Mucosa of descending colon (tissue), 3 donors: ENCODE data around the gene GRAMD1C. TPM values are rescaled to one million over a fixed set of nuclear protein-coding genes. Genes with fewer than 3 reads are reported as not detected.

ENCODE experiments used
- ATAC-seq: fragments of 200-7000 bp; cut with Tn5 transposase; one replicate; pipeline ENCODE4 v1.9.1; 2020; ENCODE audit warnings: mild to moderate bottlenecking, moderate library complexity
- DNase-seq, 3 donors: peaks; one replicate each; pipeline ENCODE4 v3.0.0-alpha.2; 2020
- H3K36me3 ChIP-seq: fragments of 200-600 bp; one replicate; pipeline ENCODE4 v1.8.0; 2021; ENCODE audit warnings: low read depth, mild to moderate bottlenecking
- H3K4me1 ChIP-seq: fragments of 200-600 bp; one replicate; pipeline ENCODE4 v1.8.0; 2021; ENCODE audit warnings: low read depth, mild to moderate bottlenecking
- H3K4me3 ChIP-seq: fragments of 200-600 bp; one replicate; pipeline ENCODE4 v1.8.0; 2021; ENCODE audit warnings: mild to moderate bottlenecking
- H3K9me3 ChIP-seq: fragments of 200-600 bp; one replicate; pipeline ENCODE4 v1.8.0; 2021; ENCODE audit warnings: mild to moderate bottlenecking
- intact Hi-C, 2 donors: fragments of 100-400 bp; cut with DNase I in 1 of 2; cut with micrococcal nuclease in 1 of 2; formaldehyde crosslinking; loops; one replicate each; pipeline versions ENCODE4 v1.11.0 to v1.11.1; 2022; cut with DNase I, micrococcal nuclease
- total RNA-seq, 3 donors: library from RNA; stranded (reverse); fragmentation: NEBNext Ultra II Directional in 2 of 3; extraction: Animal tissue kit (Norgen Biotek cat#: 25700) in 2 of 3; gene quantifications; one replicate each; pipeline versions ENCODE4 v1.2.1 to v1.2.4, GENCODE V29; 2021 to 2023
- TF ChIP-seq, protein P1 (sequence below): fragments of 200-600 bp; IDR thresholded peaks from one replicate; pipeline ENCODE4 v1.8.0; 2022; ENCODE audit warnings: antibody characterized with exemption, mild to moderate bottlenecking
- donor health status: DM: no; HTN: no; CAD: no; lungs with moderate emphysema.
- donor health status: DM: no; HTN: no; CAD: no.
- donor health status: DM: no; HTN: yes; CAD: no.

Gene GRAMD1C
- total RNA-seq, 3 donors from 2014 or later: 5.7 to 19.5 (median 8.6) TPM

DNA sequence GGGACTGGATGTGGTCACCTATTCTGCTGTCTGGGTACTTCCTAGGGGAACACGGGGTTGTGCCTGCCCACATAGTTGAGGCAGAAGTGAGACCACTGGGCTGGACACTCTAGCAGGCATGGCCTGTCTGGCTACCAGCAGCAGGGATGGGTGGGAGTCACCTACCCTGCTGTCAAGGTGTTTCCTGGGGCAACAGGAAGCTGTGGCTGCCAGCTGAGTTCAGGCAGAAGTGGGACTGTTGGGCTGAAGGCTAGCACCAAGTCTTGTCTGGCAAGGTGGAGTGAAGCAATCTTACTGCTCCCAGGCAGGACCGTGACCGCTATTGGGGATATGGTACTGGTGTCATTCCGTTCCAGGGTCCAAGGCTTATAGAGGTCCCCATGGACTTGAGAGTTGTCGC lies 89.0 kb downstream of the GRAMD1C start:
- intact Hi-C loops: no loop called here
- DNase-seq: no peak
- ATAC-seq: no peak
- no peaks in the 10 kb centered on the region for H3K36me3 ChIP-seq
- no peaks in the 10 kb centered on the region for H3K4me1 ChIP-seq
- H3K9me3 ChIP-seq: peaks cover 12% of the 10 kb centered on the region
- no peak overlapping the region for H3K4me3 ChIP-seq
- TF ChIP-seq, protein P1, sequence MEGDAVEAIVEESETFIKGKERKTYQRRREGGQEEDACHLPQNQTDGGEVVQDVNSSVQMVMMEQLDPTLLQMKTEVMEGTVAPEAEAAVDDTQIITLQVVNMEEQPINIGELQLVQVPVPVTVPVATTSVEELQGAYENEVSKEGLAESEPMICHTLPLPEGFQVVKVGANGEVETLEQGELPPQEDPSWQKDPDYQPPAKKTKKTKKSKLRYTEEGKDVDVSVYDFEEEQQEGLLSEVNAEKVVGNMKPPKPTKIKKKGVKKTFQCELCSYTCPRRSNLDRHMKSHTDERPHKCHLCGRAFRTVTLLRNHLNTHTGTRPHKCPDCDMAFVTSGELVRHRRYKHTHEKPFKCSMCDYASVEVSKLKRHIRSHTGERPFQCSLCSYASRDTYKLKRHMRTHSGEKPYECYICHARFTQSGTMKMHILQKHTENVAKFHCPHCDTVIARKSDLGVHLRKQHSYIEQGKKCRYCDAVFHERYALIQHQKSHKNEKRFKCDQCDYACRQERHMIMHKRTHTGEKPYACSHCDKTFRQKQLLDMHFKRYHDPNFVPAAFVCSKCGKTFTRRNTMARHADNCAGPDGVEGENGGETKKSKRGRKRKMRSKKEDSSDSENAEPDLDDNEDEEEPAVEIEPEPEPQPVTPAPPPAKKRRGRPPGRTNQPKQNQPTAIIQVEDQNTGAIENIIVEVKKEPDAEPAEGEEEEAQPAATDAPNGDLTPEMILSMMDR: no peak

DNA sequence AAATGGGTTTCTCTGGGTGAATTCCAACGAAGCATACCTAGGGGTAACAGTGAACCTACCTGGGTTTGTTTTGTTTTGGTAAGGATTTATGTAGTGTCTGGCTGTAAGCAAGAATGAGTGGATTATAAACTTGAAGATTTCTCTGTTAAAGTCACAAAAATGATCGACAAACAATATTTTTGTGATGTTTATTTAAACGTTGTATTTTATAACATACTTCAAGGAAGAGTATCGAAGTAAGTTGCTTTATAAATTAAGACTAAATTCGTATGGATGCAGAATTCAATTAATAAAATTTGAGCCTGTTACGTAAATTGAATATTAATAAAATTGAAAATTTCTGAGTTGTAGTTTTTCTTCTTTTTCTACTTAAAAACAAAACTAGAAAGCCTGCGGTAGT lies 108.2 kb downstream of the GRAMD1C start:
- TF ChIP-seq, protein P1: no peak
- ATAC-seq: no peak
- no peaks in the 10 kb centered on the region for H3K36me3 ChIP-seq
- H3K9me3 ChIP-seq: no peaks in the 10 kb centered on the region
- no peaks in the 10 kb centered on the region for H3K4me1 ChIP-seq
- intact Hi-C loops: no loop called here
- DNase-seq: no peak
- H3K4me3 ChIP-seq: no peak overlapping the region

DNA sequence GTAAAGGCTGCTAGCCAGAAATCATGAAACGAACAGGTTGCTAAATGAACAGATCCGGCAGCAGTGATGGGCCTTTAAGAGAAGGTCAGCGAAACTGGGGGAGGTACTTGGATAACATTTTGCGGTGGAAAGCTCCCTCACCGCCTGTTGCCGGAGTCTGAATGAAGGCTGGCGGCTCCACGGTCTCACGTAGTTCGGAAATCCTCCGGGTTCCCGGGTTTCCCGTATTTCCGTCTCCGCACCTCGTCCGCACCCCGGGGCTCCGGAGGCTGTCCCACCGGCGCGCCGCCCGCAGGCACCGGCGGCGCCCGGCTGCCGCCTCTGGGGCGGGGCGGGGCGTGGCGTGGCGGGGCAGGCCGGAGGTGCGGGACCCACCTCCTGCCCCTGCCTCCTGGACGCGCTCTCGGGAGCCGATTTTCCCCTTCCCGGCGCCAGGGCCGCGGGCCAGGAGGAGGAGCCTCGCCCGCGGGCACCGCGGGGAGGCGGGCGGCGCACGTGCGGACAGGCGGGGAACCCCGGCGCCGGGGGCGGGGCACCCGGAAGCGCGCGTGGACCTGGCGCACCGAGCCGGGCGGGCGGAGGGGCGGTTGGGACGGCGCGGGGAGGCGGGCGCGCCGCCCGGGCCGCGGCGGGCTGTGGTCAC lies 108.9 kb downstream of the GRAMD1C start, which contains the start of gene ZDHHC23:
Gene ZDHHC23 (plus strand): TSS at position 642 of the 643 bp plus-strand sequence. CDS start 790 bp downstream, outside the sequence.
- Histone ChIP-seq H3K36me3 (no peaks in the 10 kb centered on the region), H3K4me3 (peak within 1 kb of the TSS; percentile 60), H3K9me3 (no peaks in the 10 kb centered on the region), H3K4me1 (no peaks in the 10 kb centered on the region)
- DNase-seq: peak; percentile 85 to 95 (median 89)
- ATAC-seq: peak; percentile 93
- TF ChIP-seq, protein P1: no peak
- intact Hi-C loops: no loop called here

DNA sequence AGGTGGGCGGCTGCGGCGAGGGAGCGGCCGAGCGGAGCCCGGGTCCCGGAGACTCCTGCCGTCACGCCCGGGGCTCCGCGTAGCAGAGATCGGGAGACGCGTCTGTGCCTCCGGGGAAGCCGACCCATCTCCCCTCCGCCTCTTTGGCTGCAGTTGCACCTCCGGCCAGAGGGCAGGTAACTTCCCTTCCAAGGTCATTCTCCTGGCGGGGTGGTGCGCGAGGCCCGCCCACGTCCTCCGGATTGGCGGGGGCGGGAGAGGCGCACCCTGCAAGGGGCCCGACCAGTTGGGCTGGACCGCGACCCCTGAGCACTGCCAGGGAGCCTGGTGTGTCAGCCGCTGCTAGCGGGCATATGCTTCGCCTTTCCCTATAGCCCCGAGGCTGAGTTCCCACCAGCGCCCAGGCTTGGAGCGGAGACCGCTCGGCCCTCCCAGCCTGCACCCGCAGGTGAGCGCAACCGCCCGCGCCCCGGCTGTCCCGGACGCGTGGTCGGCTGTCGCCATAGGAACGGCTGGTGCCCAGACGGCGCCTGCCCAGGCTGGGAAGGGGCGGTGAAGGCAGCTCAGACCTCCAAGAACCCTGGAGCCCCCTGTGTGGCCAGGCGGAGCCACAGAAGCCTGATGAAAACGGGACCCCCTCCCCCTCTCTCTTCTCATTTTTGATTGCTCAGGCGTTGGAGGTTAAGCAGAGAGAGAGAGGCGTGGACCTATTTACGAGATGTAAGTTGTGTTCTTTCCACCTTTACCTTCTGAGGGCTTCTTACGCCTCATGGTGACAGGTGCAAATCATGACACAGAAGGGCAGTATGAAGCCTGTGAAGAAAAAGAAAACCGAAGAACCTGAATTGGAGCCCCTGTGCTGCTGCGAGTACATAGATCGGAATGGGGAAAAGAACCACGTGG lies 109.7 kb downstream of the GRAMD1C start:
- Histone ChIP-seq H3K9me3 (no peaks in the 10 kb centered on the region), H3K36me3 (no peaks in the 10 kb centered on the region), H3K4me3 (peak overlapping the region; percentile 60), H3K4me1 (no peaks in the 10 kb centered on the region)
- peak; percentile 58 to 81 (median 79) for DNase-seq
- ATAC-seq: peak; percentile 71
- TF ChIP-seq, protein P1: no peak
- intact Hi-C loops: no loop called here

DNA sequence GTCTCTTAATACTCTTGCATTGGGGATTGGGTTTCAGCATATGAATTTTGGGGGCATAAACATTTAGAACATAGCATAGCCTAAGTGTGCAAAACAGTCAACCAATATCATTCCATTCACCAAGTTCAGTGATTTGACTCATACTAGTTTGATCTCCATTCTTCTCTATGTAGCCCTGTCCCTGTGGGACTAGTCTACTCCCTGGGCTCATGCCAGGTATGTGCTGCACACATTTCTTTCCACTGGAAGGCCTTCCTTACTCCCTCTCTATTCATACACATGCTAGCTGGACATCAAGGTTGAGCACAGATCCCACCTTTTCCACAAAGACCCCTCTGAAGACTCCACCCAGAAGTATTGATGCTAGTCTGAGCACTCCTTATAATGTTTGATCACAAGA lies 114.3 kb downstream of the GRAMD1C start:
- no peak overlapping the region for H3K4me3 ChIP-seq
- H3K4me1 ChIP-seq: no peaks in the 10 kb centered on the region
- H3K36me3 ChIP-seq: no peaks in the 10 kb centered on the region
- H3K9me3 ChIP-seq: no peaks in the 10 kb centered on the region
- intact Hi-C loops: no loop called here
- ATAC-seq: no peak
- DNase-seq: no peak
- TF ChIP-seq, protein P1: no peak
